K562 (cell line): Measurements from ENCODE around the gene PHF20. TPM values are rescaled to one million over a fixed set of nuclear protein-coding genes. Genes with fewer than 3 reads are reported as not detected.
A peak's percentile ranks its signal among the peaks of the same experiment; 100 is the strongest.

ENCODE experiments used
- ATAC-seq: fragments of 200-7000 bp; cut with Tn5 transposase; 3 replicates; pipeline ENCODE4 v1.9.1; 2020; ENCODE audit warnings: moderate library complexity
- BruUV-seq: library from RNA; stranded (reverse); fragments of 400-500 nt; replicated peaks from 2 replicates; lab custom pipeline; 2021; lab: Mats Ljungman, UMichigan
- CTCF ChIA-PET: fragments of 300-600 bp; formaldehyde crosslinking; extraction: SDS; loops from one replicate; lab custom pipeline; 2021; ENCODE audit warnings: low intra/inter-chr PET ratio; lab: Yijun Ruan, JAX
- POLR2A ChIA-PET: fragments of 300-600, 350-650 bp; sonication (Branson Sonifier 250); formaldehyde crosslinking; extraction: SDS; loops from one replicate; lab custom pipeline; 2021; ENCODE audit warnings: antibody characterized with exemption, inconsistent platforms; lab: Yijun Ruan, JAX
- DNase-seq, 4 experiments: peaks; one replicate each; pipeline versions ENCODE4 v3.0.0 to v3.0.0-alpha.2; 2011 to 2018; ENCODE audit warnings: low spot score in 3 of 4, mixed read lengths in 3 of 4; ENCODE audit errors: extremely low read depth in 1 of 4
- FAIRE-seq: peaks from 2 replicates; lab custom pipeline; 2011; peaks lifted over from hg19 to GRCh38; lab: Jason Lieb, UNC
- H2AFZ ChIP-seq: 2 replicates; pipeline ENCODE4 v1.6.0; 2011; ENCODE audit warnings: low read depth, low read length, control low read depth, inconsistent platforms
- H3K27ac ChIP-seq: fragments of 200-600 bp; 3 replicates; pipeline ENCODE4 v1.8.0; 2011; ENCODE audit warnings: low read depth, mild to moderate bottlenecking, control low read depth, inconsistent platforms, low read length, moderate library complexity, mixed read lengths; ENCODE audit errors: extremely low read depth
- H3K27me3 ChIP-seq, 2 experiments: fragments of 300-600 bp in 1 of 2; 2 replicates in 1 of 2; 3 replicates in 1 of 2; pipeline versions ENCODE4 v1.6.0 to v1.8.0; 2011; ENCODE audit warnings: inconsistent platforms in 2 of 2, low read length in 2 of 2, mild to moderate bottlenecking in 1 of 2, mixed read lengths in 1 of 2, moderate library complexity in 1 of 2; ENCODE audit not compliant: control insufficient read depth in 2 of 2, insufficient read depth in 2 of 2
- H3K36me3 ChIP-seq: fragments of 300-600 bp; 3 replicates; pipeline ENCODE4 v1.8.0; 2011; ENCODE audit warnings: mild to moderate bottlenecking, low read length, inconsistent platforms; ENCODE audit not compliant: control insufficient read depth, insufficient read depth
- H3K4me1 ChIP-seq, 2 experiments: fragments of 200-600 bp in 1 of 2; replicated peaks in 1 of 2; 2 replicates in 1 of 2; 3 replicates in 1 of 2; pipeline versions ENCODE4 v1.5.1 to v1.8.0; 2011; ENCODE audit warnings: inconsistent platforms in 2 of 2, low read length in 2 of 2, mild to moderate bottlenecking in 1 of 2, mixed read lengths in 1 of 2, moderate library complexity in 1 of 2; ENCODE audit not compliant: control insufficient read depth in 2 of 2, insufficient read depth in 2 of 2
- H3K4me2 ChIP-seq: 2 replicates; pipeline ENCODE4 v1.6.1; 2011; ENCODE audit warnings: low read length, control low read depth, inconsistent platforms, mixed read lengths; ENCODE audit not compliant: insufficient read depth
- H3K4me3 ChIP-seq: fragments of 200-600 bp; sonication (generic), shearing (Covaris generic); 2 replicates; pipeline ENCODE4 v1.5.1; 2016; ENCODE audit warnings: control low read depth, inconsistent platforms
- H3K79me2 ChIP-seq: fragments of 200-600 bp; 3 replicates; pipeline ENCODE4 v1.8.0; 2011; ENCODE audit warnings: low read length, inconsistent platforms; ENCODE audit not compliant: control insufficient read depth, insufficient read depth
- H3K9ac ChIP-seq, 2 experiments: 2 replicates each; pipeline versions ENCODE4 v1.6.0 to v1.6.1; 2011; ENCODE audit warnings: low read depth in 2 of 2, low read length in 2 of 2, control low read depth in 1 of 2, inconsistent platforms in 1 of 2, mild to moderate bottlenecking in 1 of 2, mixed read lengths in 1 of 2; ENCODE audit not compliant: insufficient read depth in 1 of 2
- H3K9me1 ChIP-seq: one replicate; pipeline ENCODE4 v1.6.0; 2011; ENCODE audit warnings: inconsistent platforms, mild to moderate bottlenecking, low read length, moderate library complexity; ENCODE audit not compliant: control insufficient read depth, insufficient read depth
- H3K9me3 ChIP-seq: replicated peaks from 2 replicates; pipeline ENCODE4 v1.5.1; 2011; ENCODE audit warnings: low read depth, low read length, inconsistent platforms; ENCODE audit not compliant: control insufficient read depth, insufficient read depth
- H4K20me1 ChIP-seq: replicated peaks from 2 replicates; pipeline ENCODE4 v1.6.1; 2011; ENCODE audit warnings: low read length, inconsistent platforms, mixed read lengths; ENCODE audit not compliant: control insufficient read depth, insufficient read depth
- AFF1 ChIP-seq, 2 experiments: fragments of 450-650 bp; IDR thresholded peaks; 2 replicates each; pipeline ENCODE4 v1.6.1; 2018; ENCODE audit warnings: mild to moderate bottlenecking in 2 of 2, low read depth in 1 of 2; ENCODE audit not compliant: partially characterized antibody in 2 of 2
- KLF1 ChIP-seq: fragments of 450-650 bp; IDR thresholded peaks from 2 replicates; pipeline ENCODE4 v1.6.1; 2016; ENCODE audit warnings: missing genetic modification characterization, missing compliant biosample characterization
- MEIS2 ChIP-seq: fragments of 450-650 bp; IDR thresholded peaks from 2 replicates; pipeline ENCODE4 v1.6.1; 2014; ENCODE audit warnings: mild to moderate bottlenecking; ENCODE audit not compliant: partially characterized antibody
- NR1H2 ChIP-seq: sonication (generic); formaldehyde crosslinking; IDR thresholded peaks from 2 replicates; pipeline ENCODE4 v1.4.0; 2020; ENCODE audit warnings: mild to moderate bottlenecking, missing genetic modification reagents
- PBX2 ChIP-seq, 2 experiments: IDR thresholded peaks in 1 of 2; conservative IDR thresholded peaks in 1 of 2; 2 replicates each; pipeline ENCODE4 v1.6.1; 2016; ENCODE audit warnings: low read depth in 2 of 2, mild to moderate bottlenecking in 1 of 2, missing compliant biosample characterization in 1 of 2, missing genetic modification characterization in 1 of 2, moderate library complexity in 1 of 2
- PKNOX1 ChIP-seq: fragments of 450-650 bp; IDR thresholded peaks from 2 replicates; pipeline ENCODE4 v1.6.1; 2016
- POLR3G ChIP-seq: IDR thresholded peaks from 2 replicates; pipeline ENCODE4 v1.6.1; 2011; ENCODE audit not compliant: insufficient read length, insufficient replicate concordance; ENCODE audit errors: extremely low read depth
- SREBF2 ChIP-seq: sonication (generic); formaldehyde crosslinking; IDR thresholded peaks from 2 replicates; pipeline ENCODE4 v1.4.0; 2020; ENCODE audit warnings: mild to moderate bottlenecking, missing genetic modification reagents
- ZNF274 ChIP-seq: IDR thresholded peaks from 2 replicates; pipeline ENCODE4 v1.6.1; 2011; ENCODE audit warnings: low read depth, mild to moderate bottlenecking, low read length, moderate library complexity, borderline replicate concordance
- ZNF512 ChIP-seq: IDR thresholded peaks from 2 replicates; pipeline ENCODE4 v1.6.1; 2016; ENCODE audit warnings: missing genetic modification characterization, missing compliant biosample characterization
- WGBS: fragments of 100-300 bp; shearing (Covaris generic); methylation state at CpG from one replicate; pipeline ENCODE4 v1.1.6; 2016; ENCODE audit warnings: low coverage, mixed read lengths; ENCODE audit not compliant: insufficient coverage; ENCODE audit errors: missing lambda C conversion rate; 5-methylcytosine and 5-hydroxymethylcytosine counted together
- in situ Hi-C: fragments of 300-500 bp; cut with MboI; formaldehyde crosslinking; loops from 4 replicates; pipeline ENCODE4 v1.15.0; 2018; ENCODE audit warnings: inconsistent platforms, mixed read lengths
- intact Hi-C: fragments of 100-400 bp; cut with micrococcal nuclease; formaldehyde crosslinking; loops from 2 replicates; pipeline ENCODE4 v1.14.2; 2022
- polyA plus RNA-seq, 8 experiments: library from polyadenylated mRNA; depleted of rRNA in 4 of 8; stranded (reverse) in 5 of 8; unstranded in 3 of 8; fragments of >200 nt; fragmentation: Nextera tagmentation in 2 of 8; fragmentation: Illumina TruSeq in 1 of 8; extraction: Ambion mirVana in 2 of 8; extraction: Trizol in 1 of 8; gene quantifications; 2 replicates each; pipeline versions ENCODE4 v1.2.1 to v1.2.3, GENCODE V29; 2011 to 2014; ENCODE audit warnings: inconsistent platforms in 1 of 8, missing spikeins in 1 of 8
- total RNA-seq, 7 experiments: library from RNA; depleted of rRNA in 6 of 7; stranded (reverse); fragments of >200 nt in 6 of 7; fragmentation: Illumina TruSeq in 2 of 7; extraction: Trizol in 2 of 7; gene quantifications; 2 replicates each; pipeline versions ENCODE4 v1.2.1 to v1.2.3, GENCODE V29; 2011 to 2021; ENCODE audit warnings: low replicate concordance in 1 of 7

PHF20 gene
- total and polyA plus RNA-seq, 9 of the 15 experiments (the other 6 are each of a cell fraction or from before 2014, with no cell fraction given): 49.9 to 196 (median 70.7) TPM

- peak; percentile 73 for ATAC-seq
- no peak overlapping the region for H3K4me3 ChIP-seq
- in situ Hi-C loops (no loop called here), intact Hi-C loops (no loop called here)
- POLR2A ChIA-PET: interaction anchor here (2.6 to 5.4 kb wide), 2 partner anchors 11 to 14 kb away, joined by 10 to 46 read pairs; partner anchors contain the start of gene RBM39
- no peaks in the 10 kb centered on the region for H3K79me2 ChIP-seq
- H3K9ac ChIP-seq: no peak overlapping the region
- peak overlapping the region; percentile 68 for H2AFZ ChIP-seq
- H3K9me1 ChIP-seq: no peaks in the 10 kb centered on the region
- H3K36me3 ChIP-seq: no peaks in the 10 kb centered on the region
- H3K9me3 ChIP-seq: no peaks in the 10 kb centered on the region
- no peaks in the 10 kb centered on the region for H3K27me3 ChIP-seq
- peak in 1 of 4 experiments; percentile 18 for DNase-seq
- H4K20me1 ChIP-seq: no peaks in the 10 kb centered on the region
- BruUV-seq: no TSS peak
- H3K4me1 ChIP-seq: peaks cover 0 to 4% of the 10 kb centered on the region in 2 experiments; a peak in 2 of 5 replicates
- 43% methylated on average over 4 of the region's 4 CpGs for WGBS
- FAIRE-seq: no peak
- H3K4me2 ChIP-seq: no peak overlapping the region
- CTCF ChIA-PET: no interaction called here
- peak; percentile 51 for TF ChIP-seq MEIS2
- TF ChIP-seq AFF1 (IDR thresholded peaks at IDR 0.05; ENCODE audit: low read depth in 1 of 2, partially characterized antibody in 2 of 2): peak in 1 of 2 experiments; percentile 73
- no peak for TF ChIP-seq ZNF274
- TF ChIP-seq NR1H2: no peak
- TF ChIP-seq PKNOX1: peak; percentile 94
- no peak for TF ChIP-seq ZNF512 (tag)
- TF ChIP-seq SREBF2 (CRISPR knock-in tag): no peak
- TF ChIP-seq POLR3G: no peak
- TF ChIP-seq PBX2 (CRISPR knock-in tag; IDR thresholded peaks at IDR 0.05; ENCODE audit: low read depth): no peak
- TF ChIP-seq PBX2 (tag; conservative IDR thresholded peaks at IDR 0.05; ENCODE audit: low read depth): peak; percentile 47; the same call in 1 of the 2 replicates
- no peak for TF ChIP-seq KLF1
- H3K27ac ChIP-seq: no peak overlapping the region
These were observed 14.6 kb upstream of the PHF20 start for GRCh38 chr20:35757098-35757705.
